ENCODE measurements around the gene MYOM1. TPM values are rescaled to one million over a fixed set of nuclear protein-coding genes. Genes with fewer than 3 reads are reported as not detected.
"Not testable (repeated sequence)": the region's sequence is repeated elsewhere in the genome, so short reads cannot be mapped to it uniquely, and the experiment has no call there.

MYOM1 gene
- total RNA-seq, 2 experiments from 2014 or later, result 0.74 to 1.5 TPM

DNA sequence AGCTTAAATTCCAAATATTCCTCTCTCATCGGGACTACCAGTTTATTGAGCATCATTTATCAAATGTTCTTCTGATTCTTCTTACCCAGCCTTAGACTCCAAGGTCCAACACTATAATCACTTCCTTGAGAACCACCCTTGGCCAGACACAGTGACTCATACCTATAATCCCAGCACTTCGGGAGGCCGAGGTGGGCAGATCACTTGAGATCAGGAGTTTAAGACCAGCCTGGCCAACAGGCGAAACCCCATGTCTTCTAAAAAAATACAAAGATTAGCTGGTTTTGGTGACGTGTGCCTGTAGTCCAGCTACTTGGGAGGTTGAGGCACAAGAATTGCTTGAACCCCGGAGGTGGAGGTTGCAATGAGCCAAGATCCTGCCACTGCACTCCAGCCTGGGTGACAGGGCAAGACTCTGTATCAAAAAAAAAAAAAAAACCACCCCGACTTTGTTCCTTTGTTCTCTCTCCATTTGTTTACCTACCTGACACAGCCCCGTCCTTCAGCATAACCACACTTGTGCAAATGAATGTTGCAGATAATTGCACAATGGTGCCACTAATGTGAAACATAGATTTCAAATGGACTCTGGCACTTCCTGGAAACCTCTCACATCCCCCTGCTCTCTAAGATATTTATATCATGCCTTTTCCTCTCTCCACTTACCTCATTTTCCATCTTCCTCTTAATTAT lies 167.9 kb downstream of the MYOM1 start:
- peaks cover 41% of the 10 kb centered on the region for H3K4me1 Mint-ChIP-seq (ENCODE audit: low read depth)
- no peak for ATAC-seq (ENCODE audit: poor library complexity)
- no peaks in the 10 kb centered on the region for H3K36me3 Mint-ChIP-seq (ENCODE audit: low read depth)

DNA sequence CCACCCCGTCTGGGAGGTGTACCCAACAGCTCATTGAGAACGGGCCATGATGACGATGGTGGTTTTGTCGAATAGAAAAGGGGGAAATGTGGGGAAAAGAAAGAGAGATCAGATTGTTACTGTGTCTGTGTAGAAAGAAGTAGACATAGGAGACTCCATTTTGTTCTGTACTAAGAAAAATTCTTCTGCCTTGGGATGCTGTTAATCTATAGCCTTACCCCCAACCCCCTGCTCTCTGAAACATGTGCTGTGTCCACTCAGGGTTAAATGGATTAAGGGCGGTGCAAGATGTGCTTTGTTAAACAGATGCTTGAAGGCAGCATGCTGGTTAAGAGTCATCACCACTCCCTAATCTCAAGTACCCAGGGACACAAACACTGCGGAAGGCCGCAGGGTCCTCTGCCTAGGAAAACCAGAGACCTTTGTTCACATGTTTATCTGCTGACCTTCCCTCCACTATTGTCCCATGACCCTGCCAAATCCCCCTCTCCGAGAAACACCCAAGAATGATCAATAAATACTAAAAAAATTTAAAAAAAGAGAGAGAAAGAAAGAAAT lies 169.8 kb downstream of the MYOM1 start:
- H3K36me3 Mint-ChIP-seq (ENCODE audit: low read depth); H3K4me3 ChIP-seq (ENCODE audit: low read length); H3K27me3 Mint-ChIP-seq; POLR2A ChIA-PET; H3K9me3 Mint-ChIP-seq; H3K27ac ChIP-seq (ENCODE audit: low read depth in 1 of 2, low read length in 2 of 2); ATAC-seq (ENCODE audit: poor library complexity); H3K9me3 ChIP-seq (ENCODE audit: control insufficient read depth in 1 of 2, insufficient read depth in 1 of 2, low read length in 2 of 2); H3K4me3 Mint-ChIP-seq; DNase-seq; H3K36me3 ChIP-seq (ENCODE audit: insufficient read depth, low read length); H3K27ac Mint-ChIP-seq; H3K27me3 ChIP-seq (ENCODE audit: control insufficient read depth in 1 of 2, insufficient read depth in 2 of 2, low read length in 2 of 2): not testable (repeated sequence)
- H3K4me1 Mint-ChIP-seq (ENCODE audit: low read depth), result peaks cover 54% of the 10 kb centered on the region
- peaks cover 14% of the 10 kb centered on the region for H3K4me1 ChIP-seq (ENCODE audit: insufficient read depth, low read length)
- CTCF ChIA-PET, result interaction anchor here (1.0 kb wide), 1 partner anchor 13 kb away, joined by 3 read pairs; no protein-coding TSS in a partner anchor
- intact Hi-C loops (cut with DNase I, micrococcal nuclease), result loop anchor here in 1 of 2 experiments (2.0 kb wide), 1 partner anchor 25 kb away; no protein-coding TSS in a partner anchor

More for the DNA sequence above, 167.9 kb downstream of the MYOM1 start:
- Histone ChIP-seq H3K4me3 (ENCODE audit: low read length) (no peak overlapping the region), H3K9me3 (ENCODE audit: control insufficient read depth in 1 of 2, insufficient read depth in 1 of 2, low read length in 2 of 2) (no peaks in the 10 kb centered on the region), H3K27me3 (ENCODE audit: control insufficient read depth in 1 of 2, insufficient read depth in 2 of 2, low read length in 2 of 2) (no peaks in the 10 kb centered on the region), H3K36me3 (ENCODE audit: insufficient read depth, low read length) (no peaks in the 10 kb centered on the region), H3K27ac (ENCODE audit: low read depth in 1 of 2, low read length in 2 of 2) (peak overlapping the region in 1 of 2 donors; percentile 13), H3K4me1 (ENCODE audit: insufficient read depth, low read length) (peaks cover 23% of the 10 kb centered on the region)
- POLR2A ChIA-PET, result interaction anchor here (1.0 kb wide), 1 partner anchor 9 kb away, joined by 3 read pairs; no protein-coding TSS in a partner anchor
- CTCF ChIA-PET, result no interaction called here
- Mint-ChIP-seq H3K27ac (peak overlapping the region; percentile 62), H3K9me3 (no peaks in the 10 kb centered on the region), H3K27me3 (no peaks in the 10 kb centered on the region), H3K4me3 (peak overlapping the region; percentile 13)
- intact Hi-C loops (cut with DNase I, micrococcal nuclease), result no loop called here
- DNase-seq, result peak in 2 of 14 experiments; percentile 24 to 47
- TF ChIP-seq, protein P1, sequence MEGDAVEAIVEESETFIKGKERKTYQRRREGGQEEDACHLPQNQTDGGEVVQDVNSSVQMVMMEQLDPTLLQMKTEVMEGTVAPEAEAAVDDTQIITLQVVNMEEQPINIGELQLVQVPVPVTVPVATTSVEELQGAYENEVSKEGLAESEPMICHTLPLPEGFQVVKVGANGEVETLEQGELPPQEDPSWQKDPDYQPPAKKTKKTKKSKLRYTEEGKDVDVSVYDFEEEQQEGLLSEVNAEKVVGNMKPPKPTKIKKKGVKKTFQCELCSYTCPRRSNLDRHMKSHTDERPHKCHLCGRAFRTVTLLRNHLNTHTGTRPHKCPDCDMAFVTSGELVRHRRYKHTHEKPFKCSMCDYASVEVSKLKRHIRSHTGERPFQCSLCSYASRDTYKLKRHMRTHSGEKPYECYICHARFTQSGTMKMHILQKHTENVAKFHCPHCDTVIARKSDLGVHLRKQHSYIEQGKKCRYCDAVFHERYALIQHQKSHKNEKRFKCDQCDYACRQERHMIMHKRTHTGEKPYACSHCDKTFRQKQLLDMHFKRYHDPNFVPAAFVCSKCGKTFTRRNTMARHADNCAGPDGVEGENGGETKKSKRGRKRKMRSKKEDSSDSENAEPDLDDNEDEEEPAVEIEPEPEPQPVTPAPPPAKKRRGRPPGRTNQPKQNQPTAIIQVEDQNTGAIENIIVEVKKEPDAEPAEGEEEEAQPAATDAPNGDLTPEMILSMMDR (IDR thresholded peaks at IDR 0.05), result no peak

DNA sequence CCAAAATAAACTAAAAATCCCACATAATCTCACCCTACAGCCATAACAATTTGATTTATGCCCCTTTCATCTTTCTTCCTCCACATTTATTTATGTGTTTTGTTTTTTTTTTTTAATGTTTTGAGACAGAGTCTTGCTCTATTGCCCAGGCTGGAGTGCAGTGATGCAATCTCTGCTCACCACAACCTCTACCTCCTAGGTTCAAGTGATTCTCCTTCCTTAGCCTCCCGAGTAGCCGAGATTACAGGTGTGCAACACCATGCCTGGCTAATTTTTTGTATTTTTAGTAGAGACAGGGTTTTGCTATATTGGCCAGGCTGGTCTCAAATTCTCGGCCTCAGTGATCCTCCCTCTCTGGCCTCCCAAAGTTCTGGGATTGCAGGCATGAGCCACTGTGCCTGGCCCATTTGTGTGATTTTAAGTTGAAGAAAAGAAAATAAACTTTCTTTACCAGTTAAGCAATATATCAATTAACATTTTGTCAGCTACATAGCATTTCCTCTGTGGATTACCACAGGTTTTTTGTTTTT lies 170.9 kb downstream of the MYOM1 start:
- Histone ChIP-seq H3K4me1 (ENCODE audit: insufficient read depth, low read length) (peaks cover 17% of the 10 kb centered on the region), H3K27me3 (ENCODE audit: control insufficient read depth in 1 of 2, insufficient read depth in 2 of 2, low read length in 2 of 2) (no peaks in the 10 kb centered on the region), H3K9me3 (ENCODE audit: control insufficient read depth in 1 of 2, insufficient read depth in 1 of 2, low read length in 2 of 2) (no peaks in the 10 kb centered on the region), H3K27ac (ENCODE audit: low read depth in 1 of 2, low read length in 2 of 2) (no peak overlapping the region), H3K36me3 (ENCODE audit: insufficient read depth, low read length) (no peaks in the 10 kb centered on the region), H3K4me3 (ENCODE audit: low read length) (no peak overlapping the region)
- TF ChIP-seq, protein P1 (IDR thresholded peaks at IDR 0.05), result no peak
- Mint-ChIP-seq H3K4me1 (ENCODE audit: low read depth) (peaks cover 54% of the 10 kb centered on the region), H3K9me3 (no peaks in the 10 kb centered on the region), H3K27ac (no peak overlapping the region), H3K27me3 (no peaks in the 10 kb centered on the region), H3K4me3 (no peak overlapping the region), H3K36me3 (ENCODE audit: low read depth) (no peaks in the 10 kb centered on the region)
- no peak for ATAC-seq (ENCODE audit: poor library complexity)
- POLR2A ChIA-PET, result interaction anchor here (0.7 kb wide), 1 partner anchor 97 kb away, joined by 4 read pairs; no protein-coding TSS in a partner anchor
- DNase-seq, result no peak
- CTCF ChIA-PET, result no interaction called here
- intact Hi-C loops (cut with DNase I, micrococcal nuclease), result loop anchor here in 1 of 2 experiments (2.0 kb wide), 1 partner anchor 24 kb away; no protein-coding TSS in a partner anchor

All from CD4-positive, alpha-beta T cell (primary cell).